SK-N-SH (cell line): ENCODE results near the gene IGFL1. TPM values are rescaled to one million over a fixed set of nuclear protein-coding genes. Genes with fewer than 3 reads are reported as not detected.

ENCODE experiments used
- CTCF ChIA-PET: fragments of 300-600, 350-600 bp; formaldehyde crosslinking; extraction: SDS; loops from one replicate; lab custom pipeline; 2021; lab: Yijun Ruan, JAX
- POLR2A ChIA-PET: fragments of 350-600 bp; sonication (Branson Sonifier 250); formaldehyde crosslinking; extraction: SDS; loops from one replicate; lab custom pipeline; 2020; ENCODE audit warnings: antibody characterized with exemption, inconsistent platforms; lab: Yijun Ruan, JAX
- DNase-seq: peaks from one replicate; pipeline ENCODE4 v3.0.0; 2012
- H2AFZ ChIP-seq: fragments of 200-600 bp; sonication (generic); 2 replicates; pipeline ENCODE4 v1.8.1; 2016; ENCODE audit warnings: antibody characterized with exemption, mild to moderate bottlenecking, low read depth
- H3F3A ChIP-seq: fragments of 200-600 bp; sonication (generic); replicated peaks from 2 replicates; pipeline ENCODE3; 2016; ENCODE audit warnings: antibody characterized with exemption, mild to moderate bottlenecking; ENCODE audit not compliant: insufficient read depth
- H3K27ac ChIP-seq, 2 experiments: fragments of 200-500 bp in 1 of 2; fragments of 200-600 bp in 1 of 2; sonication (Bioruptor generic) in 1 of 2; sonication (generic), shearing (Covaris generic) in 1 of 2; 2 replicates each; pipeline versions ENCODE4 v1.5.1 to v1.6.1; 2014 to 2016; ENCODE audit warnings: low read depth in 2 of 2, inconsistent platforms in 1 of 2, low read length in 1 of 2, mild to moderate bottlenecking in 1 of 2, mixed read lengths in 1 of 2
- H3K27me3 ChIP-seq: fragments of 200-600 bp; sonication (generic), shearing (Covaris generic); 2 replicates; pipeline ENCODE4 v1.6.1; 2016; ENCODE audit warnings: mixed run types; ENCODE audit not compliant: insufficient read depth
- H3K36me3 ChIP-seq, 2 experiments: fragments of 200-500 bp in 1 of 2; fragments of 200-600 bp in 1 of 2; sonication (Bioruptor generic) in 1 of 2; sonication (generic) in 1 of 2; replicated peaks in 1 of 2; 2 replicates each; pipeline versions ENCODE3 to v1.5.1; 2014 to 2016; ENCODE audit warnings: low read length in 1 of 2, mild to moderate bottlenecking in 1 of 2; ENCODE audit not compliant: insufficient read depth in 2 of 2, control insufficient read depth in 1 of 2
- H3K4me1 ChIP-seq, 2 experiments: fragments of 200-500 bp in 1 of 2; fragments of 200-600 bp in 1 of 2; sonication (Bioruptor generic) in 1 of 2; sonication (generic), shearing (Covaris generic) in 1 of 2; 2 replicates each; pipeline versions ENCODE4 v1.5.1 to v1.6.1; 2014 to 2016; ENCODE audit warnings: low read depth in 1 of 2, low read length in 1 of 2, mixed run types in 1 of 2; ENCODE audit not compliant: insufficient read depth in 2 of 2, control insufficient read depth in 1 of 2
- H3K4me2 ChIP-seq: fragments of 200-600 bp; sonication (generic), shearing (Covaris generic); 2 replicates; pipeline ENCODE4 v1.6.1; 2017; ENCODE audit warnings: mixed run types
- H3K4me3 ChIP-seq, 2 experiments: fragments of 200-500 bp in 1 of 2; fragments of 200-600 bp in 1 of 2; sonication (Bioruptor generic) in 1 of 2; sonication (generic), shearing (Covaris generic) in 1 of 2; 2 replicates each; pipeline versions ENCODE4 v1.5.1 to v1.8.1; 2014 to 2016; ENCODE audit warnings: low read depth in 2 of 2, inconsistent platforms in 1 of 2, low read length in 1 of 2, mild to moderate bottlenecking in 1 of 2, mixed read lengths in 1 of 2, moderate library complexity in 1 of 2
- H3K79me2 ChIP-seq: fragments of 200-600 bp; sonication (generic); 2 replicates; pipeline ENCODE4 v1.8.1; 2017; ENCODE audit warnings: mild to moderate bottlenecking; ENCODE audit not compliant: insufficient read depth
- H3K9ac ChIP-seq: fragments of 200-600 bp; sonication (generic); 2 replicates; pipeline ENCODE4 v1.6.1; 2017; ENCODE audit warnings: mixed run types
- H3K9me2 ChIP-seq: fragments of 200-600 bp; sonication (generic); 2 replicates; pipeline ENCODE4 v1.6.1; 2017; ENCODE audit warnings: mixed run types
- H3K9me3 ChIP-seq: fragments of 200-600 bp; sonication (generic); 2 replicates; pipeline ENCODE4 v1.6.1; 2017; ENCODE audit warnings: mixed run types, mild to moderate bottlenecking, moderate library complexity
- H4K20me1 ChIP-seq: fragments of 200-600 bp; sonication (generic); 2 replicates; pipeline ENCODE4 v1.6.1; 2017; ENCODE audit warnings: mild to moderate bottlenecking, mixed run types; ENCODE audit not compliant: insufficient read depth
- FOSL2 ChIP-seq: IDR thresholded peaks from 2 replicates; pipeline ENCODE4 v1.4.0; 2012; ENCODE audit warnings: low read depth, mild to moderate bottlenecking, moderate library complexity, borderline replicate concordance
- REST ChIP-seq: IDR thresholded peaks from 2 replicates; pipeline ENCODE4 v1.6.1; 2012; ENCODE audit warnings: mild to moderate bottlenecking, low read depth, low read length, moderate library complexity
- SIN3A ChIP-seq: IDR thresholded peaks from 2 replicates; pipeline ENCODE4 v1.6.1; 2012; ENCODE audit warnings: low read depth, mild to moderate bottlenecking, low read length, moderate library complexity, borderline replicate concordance
- SMC3 ChIP-seq: IDR thresholded peaks from 2 replicates; pipeline ENCODE4 v1.6.1; 2012; ENCODE audit warnings: low read depth, low read length, improper control_type of control experiment
- YY1 ChIP-seq: IDR thresholded peaks from 2 replicates; pipeline ENCODE4 v1.4.0; 2012; ENCODE audit warnings: low read depth, mild to moderate bottlenecking
- WGBS: methylation state at CpG from one replicate; pipeline ENCODE4 v1.1.6; 2017; ENCODE audit warnings: low lambda C conversion rate; 5-methylcytosine and 5-hydroxymethylcytosine counted together
- polyA plus RNA-seq, 3 experiments: library from polyadenylated mRNA; depleted of rRNA; stranded (reverse); fragments of >200 nt; gene quantifications; 2 replicates each; pipeline ENCODE4 v1.2.3, GENCODE V29; 2012

Gene IGFL1
- polyA plus RNA-seq, 1 of the 3 experiments (the other 2 are of a cell fraction), result not detected

GRCh38 chr19:46201454-46202310 lies 27.9 kb upstream of the IGFL1 start:
- no peak overlapping the region for H2AFZ ChIP-seq
- no peaks in the 10 kb centered on the region for H3K79me2 ChIP-seq
- no peak overlapping the region for H3K4me3 ChIP-seq
- H3K9ac ChIP-seq, result no peak overlapping the region
- H3K36me3 ChIP-seq, result no peaks in the 10 kb centered on the region
- H3K27ac ChIP-seq, result no peak overlapping the region
- POLR2A ChIA-PET, result no interaction called here
- 0 out of 4 replicates have a peak, but pooled peaks cover 0 to 6% of the 10 kb centered on the region in 2 experiments for H3K4me1 ChIP-seq
- no peaks in the 10 kb centered on the region for H3K9me2 ChIP-seq
- WGBS, result 27% methylated on average over 16 of the region's 16 CpGs
- H3K9me3 ChIP-seq, result no peaks in the 10 kb centered on the region
- no peak for DNase-seq
- H3F3A ChIP-seq, result peaks cover 8% of the 10 kb centered on the region
- H3K4me2 ChIP-seq, result no peak overlapping the region
- H3K27me3 ChIP-seq, result peaks cover 5% of the 10 kb centered on the region; the same call in 1 of the 2 replicates
- CTCF ChIA-PET, result interaction anchor here (1.4 kb wide), 1 partner anchor 173 kb away, joined by 4 read pairs; no protein-coding TSS in a partner anchor
- H4K20me1 ChIP-seq, result no peaks in the 10 kb centered on the region
- TF ChIP-seq REST (no peak), SMC3 (no peak), SIN3A (no peak), FOSL2 (no peak)

- Histone ChIP-seq H3K27ac (no peak overlapping the region), H3K36me3 (no peaks in the 10 kb centered on the region), H3K4me1 (0 out of 4 replicates have a peak, but pooled peaks cover 0 to 6% of the 10 kb centered on the region in 2 experiments), H4K20me1 (no peaks in the 10 kb centered on the region), H3K79me2 (no peaks in the 10 kb centered on the region), H3K9ac (no peak overlapping the region), H3K4me3 (no peak overlapping the region), H3F3A (peaks cover 8% of the 10 kb centered on the region), H3K27me3 (peaks cover 5% of the 10 kb centered on the region; the same call in 1 of the 2 replicates), H2AFZ (no peak overlapping the region), H3K9me3 (no peaks in the 10 kb centered on the region), H3K9me2 (no peaks in the 10 kb centered on the region), H3K4me2 (no peak overlapping the region)
- POLR2A ChIA-PET, result no interaction called here
- no peak for DNase-seq
- WGBS, result 15% methylated on average over 4 of the region's 4 CpGs
- TF ChIP-seq SMC3, result no peak
- TF ChIP-seq YY1, result no peak
- CTCF ChIA-PET, result no interaction called here
Observed at GRCh38 chr19:46202426-46202825, 27.1 kb upstream of the IGFL1 start.
